Epithelial cell of proximal tubule (primary cell): Measurements from ENCODE around the gene FNDC8. TPM values are rescaled to one million over a fixed set of nuclear protein-coding genes. Genes with fewer than 3 reads are reported as not detected.
"Not testable (repeated sequence)": the region's sequence is repeated elsewhere in the genome, so short reads cannot be mapped to it uniquely, and the experiment has no call there.

ENCODE experiments used
- DNase-seq: peaks from one replicate; pipeline ENCODE4 v3.0.0-alpha.2; 2011; ENCODE audit warnings: low read depth
- H3K4me3 ChIP-seq: 2 replicates; pipeline ENCODE4 v1.5.1; 2011; ENCODE audit warnings: low read depth, mild to moderate bottlenecking, low read length
- total RNA-seq: library from RNA; depleted of rRNA; stranded (reverse); fragments of >200 nt; gene quantifications from 2 replicates; pipeline ENCODE4 v1.2.3, GENCODE V29; 2015
- TF ChIP-seq, protein P1 (sequence below): conservative IDR thresholded peaks from 2 replicates; pipeline ENCODE4 v1.5.1; 2012; ENCODE audit warnings: low read depth, mild to moderate bottlenecking, low read length

Gene FNDC8
- total RNA-seq, 1 donor from 2014 or later = not detected

DNA sequence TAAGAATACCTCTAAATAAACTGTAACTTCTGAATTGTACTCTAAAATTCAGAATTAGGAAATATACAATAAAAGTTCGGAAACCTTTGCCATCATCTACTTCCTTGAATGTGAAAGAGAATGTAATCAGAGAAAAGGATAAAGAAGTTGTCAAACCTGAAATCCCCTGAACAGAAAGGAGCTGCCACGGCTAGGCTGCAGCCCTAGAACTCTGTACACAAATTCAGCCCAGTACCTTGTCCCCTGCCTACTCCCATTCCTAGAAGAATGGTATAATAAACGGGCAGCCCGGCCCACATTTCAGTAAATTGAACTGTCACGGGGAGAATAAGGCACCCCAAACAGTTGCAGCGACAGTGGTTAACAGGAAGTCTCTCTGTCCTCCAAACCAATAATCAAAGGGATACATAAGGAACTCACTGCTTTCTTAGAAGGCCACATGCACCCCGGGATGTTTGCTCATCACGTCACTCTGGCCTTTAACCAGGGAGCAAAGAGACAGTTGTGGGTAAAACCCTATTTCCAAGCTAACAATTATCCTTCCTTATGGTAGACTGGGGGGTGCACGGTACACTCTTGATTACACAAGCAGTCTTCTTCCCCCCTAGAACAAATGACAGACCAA lies 33.6 kb upstream of the FNDC8 start:
- TF ChIP-seq, protein P1, sequence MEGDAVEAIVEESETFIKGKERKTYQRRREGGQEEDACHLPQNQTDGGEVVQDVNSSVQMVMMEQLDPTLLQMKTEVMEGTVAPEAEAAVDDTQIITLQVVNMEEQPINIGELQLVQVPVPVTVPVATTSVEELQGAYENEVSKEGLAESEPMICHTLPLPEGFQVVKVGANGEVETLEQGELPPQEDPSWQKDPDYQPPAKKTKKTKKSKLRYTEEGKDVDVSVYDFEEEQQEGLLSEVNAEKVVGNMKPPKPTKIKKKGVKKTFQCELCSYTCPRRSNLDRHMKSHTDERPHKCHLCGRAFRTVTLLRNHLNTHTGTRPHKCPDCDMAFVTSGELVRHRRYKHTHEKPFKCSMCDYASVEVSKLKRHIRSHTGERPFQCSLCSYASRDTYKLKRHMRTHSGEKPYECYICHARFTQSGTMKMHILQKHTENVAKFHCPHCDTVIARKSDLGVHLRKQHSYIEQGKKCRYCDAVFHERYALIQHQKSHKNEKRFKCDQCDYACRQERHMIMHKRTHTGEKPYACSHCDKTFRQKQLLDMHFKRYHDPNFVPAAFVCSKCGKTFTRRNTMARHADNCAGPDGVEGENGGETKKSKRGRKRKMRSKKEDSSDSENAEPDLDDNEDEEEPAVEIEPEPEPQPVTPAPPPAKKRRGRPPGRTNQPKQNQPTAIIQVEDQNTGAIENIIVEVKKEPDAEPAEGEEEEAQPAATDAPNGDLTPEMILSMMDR = no peak
- DNase-seq = no peak
- H3K4me3 ChIP-seq = peak overlapping the region; percentile 73

GRCh38 chr17:35088356-35088880 lies 33.0 kb upstream of the FNDC8 start:
- DNase-seq = no peak
- H3K4me3 ChIP-seq = peak overlapping the region; percentile 73
- TF ChIP-seq, protein P1 = peak; percentile 1

- TF ChIP-seq, protein P1 = peak; percentile 71
- DNase-seq = no peak
- peak overlapping the region; percentile 73 for H3K4me3 ChIP-seq
These were observed 32.4 kb upstream of the FNDC8 start for GRCh38 chr17:35088881-35089585.

DNA sequence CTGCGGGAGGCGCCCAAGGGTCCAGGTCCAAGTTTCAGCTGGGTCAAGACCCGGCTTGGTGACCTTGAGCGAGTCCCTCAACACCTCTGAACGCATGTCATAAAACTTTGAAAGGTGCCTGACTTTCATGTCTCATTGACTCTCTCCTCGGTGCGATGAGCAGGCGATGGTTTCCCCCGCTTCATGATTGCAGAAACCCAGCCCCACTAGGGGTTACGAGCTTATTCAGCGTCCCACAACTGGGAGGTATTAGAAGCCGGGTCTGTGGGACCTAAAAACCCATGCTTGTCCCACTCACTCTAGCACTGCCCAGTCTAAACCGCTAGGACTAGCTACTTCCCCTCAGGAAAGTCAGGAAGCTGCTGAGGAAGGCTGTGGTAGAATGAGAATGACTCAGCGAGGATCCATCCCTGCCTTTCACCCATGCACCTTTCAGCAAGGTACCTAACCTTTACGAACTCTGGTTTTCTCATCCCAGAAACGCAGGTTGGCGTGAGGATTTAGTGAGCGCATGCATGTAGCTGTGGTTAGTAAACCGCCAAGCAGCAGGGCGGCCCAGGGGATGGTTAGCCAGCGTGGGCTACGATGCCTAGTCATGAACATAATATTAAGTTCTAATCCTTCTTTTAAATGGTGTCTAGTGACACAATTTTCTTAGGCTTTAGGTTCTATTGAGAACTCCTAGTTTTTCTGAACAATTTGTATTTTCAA lies 31.7 kb upstream of the FNDC8 start:
- TF ChIP-seq, protein P1 = peak; percentile 1
- DNase-seq = no peak
- H3K4me3 ChIP-seq = peak overlapping the region; percentile 46

DNA sequence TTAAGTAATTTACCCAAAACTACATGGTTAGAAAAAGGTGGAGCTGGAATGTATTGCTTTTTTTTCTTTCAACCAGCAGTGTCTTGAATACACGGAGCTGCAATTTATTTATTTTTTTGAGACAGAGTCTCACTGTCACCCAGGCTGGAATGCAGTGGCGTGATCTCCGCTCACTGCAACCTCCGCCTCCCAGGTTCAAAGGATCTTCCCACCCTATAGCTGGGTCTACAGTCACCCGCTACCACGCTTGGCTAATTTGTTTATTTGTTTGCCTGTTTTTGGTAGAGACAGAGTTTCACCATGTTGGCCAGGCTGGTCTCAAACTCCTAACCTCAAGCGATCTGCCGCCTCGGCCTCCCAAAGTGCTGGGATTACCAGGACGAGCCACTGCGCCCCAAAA lies 30.7 kb upstream of the FNDC8 start:
- not testable (repeated sequence) for H3K4me3 ChIP-seq, DNase-seq

DNA sequence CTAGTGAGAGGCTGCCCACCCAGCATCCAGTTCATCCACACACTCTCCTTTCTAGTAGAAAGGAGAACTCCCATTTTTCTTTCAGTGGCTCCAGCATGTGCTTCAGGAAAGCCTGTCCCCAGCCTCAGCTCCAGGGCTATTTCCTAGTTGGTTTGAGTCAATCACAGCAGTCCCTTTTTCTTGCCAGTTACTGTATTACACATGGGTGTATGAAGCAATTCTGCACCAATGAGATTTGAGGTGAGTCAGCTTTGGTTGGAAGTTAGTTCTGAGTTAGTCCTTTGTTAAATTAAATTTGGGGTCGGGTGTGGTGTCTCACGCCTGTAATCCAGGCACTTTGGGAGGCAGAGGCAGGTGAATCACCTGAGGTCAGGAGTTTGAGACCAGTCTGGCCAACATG lies 26.5 kb upstream of the FNDC8 start:
- no peak overlapping the region for H3K4me3 ChIP-seq
- DNase-seq = peak; percentile 59
- TF ChIP-seq, protein P1 = no peak

- no peak overlapping the region for H3K4me3 ChIP-seq
- TF ChIP-seq, protein P1 = no peak
- no peak for DNase-seq
These were observed 25.7 kb upstream of the FNDC8 start for GRCh38 chr17:35095741-35096140.
